IMR-90 (cell line): Measurements from ENCODE around the gene DPF3. TPM values are rescaled to one million over a fixed set of nuclear protein-coding genes. Genes with fewer than 3 reads are reported as not detected.

ENCODE experiments used
- ATAC-seq: fragments of 200-7000 bp; cut with Tn5 transposase; 2 replicates; pipeline ENCODE4 v1.9.1; 2020; ENCODE audit warnings: low read depth, mild to moderate bottlenecking, moderate library complexity
- BruUV-seq: library from RNA; stranded (reverse); fragments of 400-500 nt; replicated peaks from 2 replicates; lab custom pipeline; 2021; lab: Mats Ljungman, UMichigan
- CTCF ChIA-PET: fragments of 300-600 bp; formaldehyde crosslinking; extraction: SDS; loops from one replicate; lab custom pipeline; 2021; ENCODE audit warnings: antibody characterized with exemption; lab: Yijun Ruan, JAX
- POLR2A ChIA-PET: fragments of 300-600 bp; sonication (Branson Sonifier 250); formaldehyde crosslinking; loops from one replicate; lab custom pipeline; 2022; ENCODE audit warnings: antibody characterized with exemption; ENCODE audit not compliant: unreplicated experiment; lab: Charles Lee
- DNase-seq: peaks from one replicate; pipeline ENCODE4 v3.0.0; 2013
- H2AFZ ChIP-seq: replicated peaks from 2 replicates; pipeline ENCODE3; 2013; ENCODE audit warnings: low read length, mild to moderate bottlenecking; ENCODE audit not compliant: poor library complexity
- H2AK5ac ChIP-seq: 2 replicates; pipeline ENCODE4 v1.6.1; 2013; ENCODE audit warnings: low read depth, low read length, inconsistent platforms
- H2AK9ac ChIP-seq: replicated peaks from 2 replicates; pipeline ENCODE3; 2013; ENCODE audit warnings: mild to moderate bottlenecking, low read depth, low read length, moderate library complexity; ENCODE audit not compliant: poor library complexity
- H2BK120ac ChIP-seq: 2 replicates; pipeline ENCODE4 v1.6.1; 2013; ENCODE audit warnings: low read depth, low read length, inconsistent platforms
- H2BK15ac ChIP-seq: 3 replicates; pipeline ENCODE4 v1.6.1; 2013; ENCODE audit warnings: low read depth, low read length, inconsistent platforms
- H2BK20ac ChIP-seq: 2 replicates; pipeline ENCODE4 v1.6.1; 2013; ENCODE audit warnings: low read depth, mild to moderate bottlenecking, inconsistent platforms, low read length, moderate library complexity
- H2BK5ac ChIP-seq: 2 replicates; pipeline ENCODE4 v1.6.1; 2013; ENCODE audit warnings: mild to moderate bottlenecking, low read depth, low read length, inconsistent platforms; ENCODE audit not compliant: poor library complexity, severe bottlenecking
- H3K14ac ChIP-seq: replicated peaks from 2 replicates; pipeline ENCODE4 v1.6.1; 2013; ENCODE audit warnings: low read depth, low read length, inconsistent platforms
- H3K18ac ChIP-seq: 2 replicates; pipeline ENCODE4 v1.6.1; 2013; ENCODE audit warnings: low read depth, low read length, control low read depth
- H3K23ac ChIP-seq: 2 replicates; pipeline ENCODE4 v1.6.1; 2013; ENCODE audit warnings: low read depth, low read length, inconsistent platforms
- H3K27ac ChIP-seq: 2 replicates; pipeline ENCODE4 v1.5.1; 2013; ENCODE audit warnings: mild to moderate bottlenecking, control low read depth, low read length; ENCODE audit not compliant: insufficient read depth
- H3K27me3 ChIP-seq: 2 replicates; pipeline ENCODE4 v1.6.1; 2013; ENCODE audit warnings: low read length; ENCODE audit not compliant: control insufficient read depth, insufficient read depth
- H3K36me3 ChIP-seq: 2 replicates; pipeline ENCODE4 v1.6.1; 2013; ENCODE audit warnings: low read length, mixed read lengths; ENCODE audit not compliant: control insufficient read depth, insufficient read depth
- H3K4ac ChIP-seq: 2 replicates; pipeline ENCODE4 v1.6.1; 2013; ENCODE audit warnings: low read depth, low read length, inconsistent platforms
- H3K4me1 ChIP-seq: 2 replicates; pipeline ENCODE4 v1.6.1; 2013; ENCODE audit warnings: low read length, mixed read lengths; ENCODE audit not compliant: control insufficient read depth, insufficient read depth
- H3K4me2 ChIP-seq: 2 replicates; pipeline ENCODE4 v1.6.1; 2013; ENCODE audit warnings: low read depth, mild to moderate bottlenecking, control low read depth, low read length, moderate library complexity
- H3K4me3 ChIP-seq: 2 replicates; pipeline ENCODE4 v1.5.1; 2013; ENCODE audit warnings: low read depth, mild to moderate bottlenecking, control low read depth, low read length, moderate library complexity; ENCODE audit not compliant: insufficient read depth
- H3K56ac ChIP-seq: 2 replicates; pipeline ENCODE4 v1.6.1; 2013; ENCODE audit warnings: low read length, inconsistent platforms; ENCODE audit not compliant: insufficient read depth; ENCODE audit errors: extremely low read depth
- H3K79me1 ChIP-seq, 2 experiments: 2 replicates each; pipeline ENCODE4 v1.6.1; 2013; ENCODE audit warnings: low read length in 2 of 2, inconsistent platforms in 1 of 2, low read depth in 1 of 2
- H3K9ac ChIP-seq: 2 replicates; pipeline ENCODE4 v1.6.1; 2013; ENCODE audit warnings: low read depth, low read length, control low read depth
- H3K9me1 ChIP-seq: 2 replicates; pipeline ENCODE4 v1.6.1; 2013; ENCODE audit warnings: low read length, inconsistent platforms; ENCODE audit not compliant: insufficient read depth
- H3K9me3 ChIP-seq: 2 replicates; pipeline ENCODE4 v1.6.1; 2013; ENCODE audit warnings: low read length; ENCODE audit not compliant: control insufficient read depth, insufficient read depth
- H4K20me1 ChIP-seq: 2 replicates; pipeline ENCODE4 v1.6.1; 2013; ENCODE audit warnings: low read length, inconsistent platforms; ENCODE audit not compliant: insufficient read depth
- H4K5ac ChIP-seq: 2 replicates; pipeline ENCODE4 v1.6.1; 2013; ENCODE audit warnings: mild to moderate bottlenecking, low read depth, low read length, control low read depth
- H4K8ac ChIP-seq, 2 experiments: 2 replicates each; pipeline ENCODE4 v1.6.1; 2013; ENCODE audit warnings: low read depth in 2 of 2, low read length in 2 of 2, control low read depth in 1 of 2, inconsistent platforms in 1 of 2
- H4K91ac ChIP-seq: 2 replicates; pipeline ENCODE4 v1.6.1; 2013; ENCODE audit warnings: low read depth, low read length, inconsistent platforms; ENCODE audit not compliant: insufficient read depth
- BHLHE40 ChIP-seq: fragments of 150-350 bp; IDR thresholded peaks from 2 replicates; pipeline ENCODE4 v1.6.1; 2016; ENCODE audit warnings: mild to moderate bottlenecking, low read depth, low read length
- CEBPB ChIP-seq: IDR thresholded peaks from 2 replicates; pipeline ENCODE4 v1.6.1; 2012; ENCODE audit warnings: low read depth, low read length, improper control_type of control experiment
- CHD1 ChIP-seq: IDR thresholded peaks from 2 replicates; pipeline ENCODE4 v1.6.1; 2012; ENCODE audit warnings: low read depth, low read length, improper control_type of control experiment
- FOS ChIP-seq: fragments of 150-350 bp; IDR thresholded peaks from 2 replicates; pipeline ENCODE4 v1.6.1; 2016; ENCODE audit warnings: low read depth, low read length
- MAFK ChIP-seq: IDR thresholded peaks from 2 replicates; pipeline ENCODE4 v1.6.1; 2012; ENCODE audit warnings: low read depth, low read length, improper control_type of control experiment
- MAZ ChIP-seq: IDR thresholded peaks from 2 replicates; pipeline ENCODE4 v1.6.1; 2012; ENCODE audit warnings: low read depth, mild to moderate bottlenecking, low read length, improper control_type of control experiment, moderate library complexity, borderline replicate concordance
- MXI1 ChIP-seq: IDR thresholded peaks from 2 replicates; pipeline ENCODE4 v1.6.1; 2012; ENCODE audit warnings: low read depth, mild to moderate bottlenecking, low read length, moderate library complexity, borderline replicate concordance
- NFE2L2 ChIP-seq: fragments of 150-350 bp; IDR thresholded peaks from 2 replicates; pipeline ENCODE4 v1.6.1; 2016; ENCODE audit warnings: low read depth, mild to moderate bottlenecking, low read length
- POLR2A ChIP-seq: IDR thresholded peaks from 2 replicates; pipeline ENCODE4 v1.6.1; 2012; ENCODE audit warnings: mild to moderate bottlenecking, low read depth, low read length
- RAD21 ChIP-seq: IDR thresholded peaks from 2 replicates; pipeline ENCODE4 v1.6.1; 2012; ENCODE audit warnings: low read length, improper control_type of control experiment
- RCOR1 ChIP-seq: IDR thresholded peaks from 2 replicates; pipeline ENCODE4 v1.6.1; 2012; ENCODE audit warnings: mild to moderate bottlenecking, low read length, improper control_type of control experiment; ENCODE audit not compliant: insufficient replicate concordance
- RFX5 ChIP-seq: IDR thresholded peaks from 2 replicates; pipeline ENCODE4 v1.8.0; 2012; ENCODE audit warnings: low read depth, mild to moderate bottlenecking, low read length, moderate library complexity
- SMC3 ChIP-seq: fragments of 150-350 bp; IDR thresholded peaks from 2 replicates; pipeline ENCODE4 v1.6.1; 2016; ENCODE audit warnings: low read depth, mild to moderate bottlenecking, antibody characterized with exemption, low read length, moderate library complexity
- WGBS, 2 experiments: methylation state at CpG; one replicate each; pipeline versions ENCODE4 v1.1.5 to v1.1.7; 2013; ENCODE audit warnings: missing lambda C conversion rate in 2 of 2; ENCODE audit not compliant: insufficient read length in 1 of 2; ENCODE audit errors: extremely low coverage in 2 of 2; 5-methylcytosine and 5-hydroxymethylcytosine counted together
- dilution Hi-C: fragments of 300-500 bp; cut with HindIII; formaldehyde crosslinking; loops from one replicate; pipeline ENCODE4 v1.14.3; 2018; ENCODE audit warnings: low sequenced_read_pairs; ENCODE audit not compliant: unreplicated experiment
- in situ Hi-C: fragments of 300-500 bp; cut with MboI; formaldehyde crosslinking; loops from 3 replicates; pipeline ENCODE4 v1.14.3; 2019; ENCODE audit warnings: low sequenced_read_pairs, inconsistent platforms, mixed read lengths
- intact Hi-C: fragments of 100-400 bp; cut with micrococcal nuclease; formaldehyde crosslinking; loops from 2 replicates; pipeline ENCODE4 v1.10.0; 2022
- polyA plus RNA-seq, 3 experiments: library from polyadenylated mRNA; depleted of rRNA; stranded (reverse); fragments of >200 nt; gene quantifications; 2 replicates each; pipeline ENCODE4 v1.2.3, GENCODE V29; 2012; ENCODE audit warnings: low replicate concordance in 1 of 3
- total RNA-seq: library from RNA; depleted of rRNA; stranded (reverse); fragments of >200 nt; gene quantifications from 2 replicates; pipeline ENCODE4 v1.2.3, GENCODE V29; 2012
- TF ChIP-seq, protein P1 (sequence below): conservative IDR thresholded peaks from 2 replicates; pipeline ENCODE4 v1.5.1; 2012; ENCODE audit warnings: mild to moderate bottlenecking, low read depth, low read length, improper control_type of control experiment
- TF ChIP-seq, protein P2 (sequence below): fragments of 150-350 bp; IDR thresholded peaks from 2 replicates; pipeline ENCODE4 v1.6.1; 2017; ENCODE audit warnings: mild to moderate bottlenecking, antibody characterized with exemption, low read length, low read depth
- TF ChIP-seq, protein P3 (sequence below): fragments of 150-350 bp; IDR thresholded peaks from 2 replicates; pipeline ENCODE4 v1.6.1; 2016; ENCODE audit warnings: low read depth, mild to moderate bottlenecking, low read length, moderate library complexity, borderline replicate concordance

DPF3 gene
- total and polyA plus RNA-seq, 2 of the 4 experiments (the other 2 are of a cell fraction), result 30.5 to 32.8 TPM

DNA sequence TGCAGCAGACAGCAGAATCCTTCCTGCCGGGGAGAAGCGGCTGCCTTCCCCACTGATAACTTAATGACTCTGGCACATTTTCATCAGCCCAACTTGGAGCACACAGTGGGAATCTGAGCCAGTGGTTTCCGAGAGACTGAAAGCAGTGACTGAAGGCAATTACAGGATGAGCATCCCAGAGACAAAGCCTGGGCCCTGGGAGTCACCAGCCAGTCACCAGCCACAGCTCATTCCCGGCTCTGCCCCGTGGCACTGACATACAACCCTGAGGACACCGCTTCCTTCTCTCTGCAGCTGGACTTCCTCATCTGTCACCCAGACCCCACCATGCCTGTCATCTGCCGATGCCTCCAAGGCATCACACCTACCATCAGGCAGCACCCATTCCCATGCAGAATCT is 192.3 kb downstream of the DPF3 start:
- H2BK15ac ChIP-seq, result no peak overlapping the region
- ATAC-seq (no peak), DNase-seq (peak; percentile 25)
- peak overlapping the region; percentile 43; the same call in 1 of the 2 replicates for H3K4ac ChIP-seq
- ChIA-PET CTCF (no interaction called here), POLR2A (no interaction called here)
- dilution Hi-C loops (no loop called here), in situ Hi-C loops (no loop called here), intact Hi-C loops (no loop called here)
- no peaks in the 10 kb centered on the region for H3K27me3 ChIP-seq
- H3K79me1 ChIP-seq, result peaks cover 0 to 4% of the 10 kb centered on the region in 2 experiments; a peak in 1 of 4 replicates
- H4K20me1 ChIP-seq, result no peaks in the 10 kb centered on the region
- H2BK20ac ChIP-seq, result 0 out of 2 replicates have a peak overlapping the region, but pooled peaks have one; percentile 10
- BruUV-seq, result no TSS peak
- no peak overlapping the region for H4K91ac ChIP-seq
- no peak overlapping the region for H2BK5ac ChIP-seq
- no peak overlapping the region for H3K9ac ChIP-seq
- peak overlapping the region; percentile 1 for H2AFZ ChIP-seq
- no peak overlapping the region for H4K5ac ChIP-seq
- 0 out of 4 replicates have a peak overlapping the region, but pooled peaks of 1 of the 2 experiments have one; percentile 0 for H4K8ac ChIP-seq
- no peak for TF ChIP-seq RCOR1
- no peak for TF ChIP-seq BHLHE40
- no peak for TF ChIP-seq CEBPB
- no peak for TF ChIP-seq SMC3
- TF ChIP-seq FOS, result no peak
- TF ChIP-seq, protein P1, sequence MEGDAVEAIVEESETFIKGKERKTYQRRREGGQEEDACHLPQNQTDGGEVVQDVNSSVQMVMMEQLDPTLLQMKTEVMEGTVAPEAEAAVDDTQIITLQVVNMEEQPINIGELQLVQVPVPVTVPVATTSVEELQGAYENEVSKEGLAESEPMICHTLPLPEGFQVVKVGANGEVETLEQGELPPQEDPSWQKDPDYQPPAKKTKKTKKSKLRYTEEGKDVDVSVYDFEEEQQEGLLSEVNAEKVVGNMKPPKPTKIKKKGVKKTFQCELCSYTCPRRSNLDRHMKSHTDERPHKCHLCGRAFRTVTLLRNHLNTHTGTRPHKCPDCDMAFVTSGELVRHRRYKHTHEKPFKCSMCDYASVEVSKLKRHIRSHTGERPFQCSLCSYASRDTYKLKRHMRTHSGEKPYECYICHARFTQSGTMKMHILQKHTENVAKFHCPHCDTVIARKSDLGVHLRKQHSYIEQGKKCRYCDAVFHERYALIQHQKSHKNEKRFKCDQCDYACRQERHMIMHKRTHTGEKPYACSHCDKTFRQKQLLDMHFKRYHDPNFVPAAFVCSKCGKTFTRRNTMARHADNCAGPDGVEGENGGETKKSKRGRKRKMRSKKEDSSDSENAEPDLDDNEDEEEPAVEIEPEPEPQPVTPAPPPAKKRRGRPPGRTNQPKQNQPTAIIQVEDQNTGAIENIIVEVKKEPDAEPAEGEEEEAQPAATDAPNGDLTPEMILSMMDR, result no peak
- no peak for TF ChIP-seq CHD1
- no peak for TF ChIP-seq MAFK
- no peak for TF ChIP-seq NFE2L2
- TF ChIP-seq RAD21, result no peak
- no peak for TF ChIP-seq POLR2A
- no peak for TF ChIP-seq MAZ
- no peak for TF ChIP-seq MXI1
- TF ChIP-seq, protein P2, sequence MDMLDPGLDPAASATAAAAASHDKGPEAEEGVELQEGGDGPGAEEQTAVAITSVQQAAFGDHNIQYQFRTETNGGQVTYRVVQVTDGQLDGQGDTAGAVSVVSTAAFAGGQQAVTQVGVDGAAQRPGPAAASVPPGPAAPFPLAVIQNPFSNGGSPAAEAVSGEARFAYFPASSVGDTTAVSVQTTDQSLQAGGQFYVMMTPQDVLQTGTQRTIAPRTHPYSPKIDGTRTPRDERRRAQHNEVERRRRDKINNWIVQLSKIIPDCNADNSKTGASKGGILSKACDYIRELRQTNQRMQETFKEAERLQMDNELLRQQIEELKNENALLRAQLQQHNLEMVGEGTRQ, result no peak
- TF ChIP-seq, protein P3, sequence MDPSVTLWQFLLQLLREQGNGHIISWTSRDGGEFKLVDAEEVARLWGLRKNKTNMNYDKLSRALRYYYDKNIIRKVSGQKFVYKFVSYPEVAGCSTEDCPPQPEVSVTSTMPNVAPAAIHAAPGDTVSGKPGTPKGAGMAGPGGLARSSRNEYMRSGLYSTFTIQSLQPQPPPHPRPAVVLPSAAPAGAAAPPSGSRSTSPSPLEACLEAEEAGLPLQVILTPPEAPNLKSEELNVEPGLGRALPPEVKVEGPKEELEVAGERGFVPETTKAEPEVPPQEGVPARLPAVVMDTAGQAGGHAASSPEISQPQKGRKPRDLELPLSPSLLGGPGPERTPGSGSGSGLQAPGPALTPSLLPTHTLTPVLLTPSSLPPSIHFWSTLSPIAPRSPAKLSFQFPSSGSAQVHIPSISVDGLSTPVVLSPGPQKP, result no peak
- TF ChIP-seq RFX5, result no peak
- H3K9me1 ChIP-seq, result peaks cover 9% of the 10 kb centered on the region; the same call in 1 of the 2 replicates
- no peak overlapping the region for H3K27ac ChIP-seq
- H3K4me3 ChIP-seq, result no peak overlapping the region
- no peak overlapping the region for H2BK120ac ChIP-seq
- no peaks in the 10 kb centered on the region for H3K9me3 ChIP-seq
- H3K4me2 ChIP-seq, result no peak overlapping the region
- H2AK5ac ChIP-seq, result no peak overlapping the region; the same call in 1 of the 2 replicates
- H3K56ac ChIP-seq, result no peak overlapping the region
- H3K14ac ChIP-seq, result no peak overlapping the region
- 70% methylated on average over 4 of the region's 7 CpGs; no CpG with 5 or more reads in 1 of the 2 experiments for WGBS, 2 experiments
- H3K36me3 ChIP-seq, result peaks cover 1% of the 10 kb centered on the region
- peak overlapping the region; percentile 65 for H2AK9ac ChIP-seq
- H3K4me1 ChIP-seq, result peaks cover 8% of the 10 kb centered on the region
- H3K23ac ChIP-seq, result no peak overlapping the region
- H3K18ac ChIP-seq, result no peak overlapping the region
